Right cardiac atrium (tissue), 5 donors: ENCODE results near the gene MYMK. TPM values are rescaled to one million over a fixed set of nuclear protein-coding genes. Genes with fewer than 3 reads are reported as not detected.
A peak's percentile ranks its signal among the peaks of the same experiment; 100 is the strongest.

Experiments
- ATAC-seq, 2 donors: fragments of 200-7000 bp; cut with Tn5 transposase; one replicate each; pipeline versions ENCODE4 v1.8.0 to v1.9.1; 2020; ENCODE audit warnings: moderate library complexity in 2 of 2, mild to moderate bottlenecking in 1 of 2
- DNase-seq, 3 donors: peaks; one replicate each; pipeline ENCODE4 v3.0.0-alpha.2; 2020
- H3K27ac ChIP-seq: one replicate; pipeline ENCODE4 v1.5.1; 2013; ENCODE audit warnings: mild to moderate bottlenecking, low read length, control low read depth, moderate library complexity
- H3K27me3 ChIP-seq: one replicate; pipeline ENCODE4 v1.6.1; 2013; ENCODE audit not compliant: control insufficient read depth, insufficient read depth
- H3K4me1 ChIP-seq: one replicate; pipeline ENCODE4 v1.6.1; 2013; ENCODE audit warnings: low read length; ENCODE audit not compliant: control insufficient read depth, insufficient read depth
- H3K4me3 ChIP-seq: one replicate; pipeline ENCODE4 v1.5.1; 2013; ENCODE audit warnings: low read length, control low read depth
- H3K9me3 ChIP-seq: one replicate; pipeline ENCODE4 v1.6.1; 2013; ENCODE audit warnings: low read length; ENCODE audit not compliant: control insufficient read depth
- WGBS: extraction: QIAGEN DNeasy Blood & Tissue Kit; methylation state at CpG from one replicate; pipeline ENCODE4 v1.1.7; 2013; 5-methylcytosine and 5-hydroxymethylcytosine counted together
- intact Hi-C, 4 donors: fragments of 100-400 bp; cut with DNase I; formaldehyde crosslinking; loops; one replicate each; pipeline versions ENCODE4 v1.11.0 to v1.14.0; 2022 to 2023
- polyA plus RNA-seq: library from polyadenylated mRNA; stranded (reverse); fragments of 200-250 nt; gene quantifications from one replicate; pipeline ENCODE4 v1.2.3, GENCODE V29; 2013
- total RNA-seq, 4 donors: library from RNA; stranded (reverse); fragmentation: NEBNext Ultra II Directional; extraction: Animal tissue kit (Norgen Biotek cat#: 25700); gene quantifications; one replicate each; pipeline ENCODE4 v1.2.1, GENCODE V29; 2021
- donor health status: healthy with polysubstance abuse.
- donor health status: DM: no; HTN: yes; CAD: no.
- donor health status: DM: no; HTN: no; CAD: no.
- donor health status: DM: no; HTN: yes; CAD: no; lungs with severe emphysema.
- donor health status: DM: yes; HTN: yes; CAD: no.

MYMK gene
- total and polyA plus RNA-seq, 5 donors, result not detected

GRCh38 chr9:133557581-133557980 lies 32.8 kb upstream of the MYMK start:
- Histone ChIP-seq H3K4me1 (peaks cover 14% of the 10 kb centered on the region), H3K27me3 (no peaks in the 10 kb centered on the region), H3K9me3 (no peaks in the 10 kb centered on the region), H3K4me3 (no peak overlapping the region), H3K27ac (peak overlapping the region; percentile 0)
- DNase-seq (peak in 1 of 3 donors; percentile 60), ATAC-seq (no peak)
- intact Hi-C loops, result no loop called here
- 75% methylated on average over 9 of the region's 9 CpGs for WGBS

GRCh38 chr9:133556354-133556753 lies 31.6 kb upstream of the MYMK start:
- no peaks in the 10 kb centered on the region for H3K27me3 ChIP-seq
- no peak overlapping the region for H3K27ac ChIP-seq
- H3K4me1 ChIP-seq, result peaks cover 14% of the 10 kb centered on the region
- intact Hi-C loops, result no loop called here
- no peak overlapping the region for H3K4me3 ChIP-seq
- 85% methylated on average over 5 of the region's 5 CpGs for WGBS
- H3K9me3 ChIP-seq, result no peaks in the 10 kb centered on the region
- ATAC-seq, result no peak
- no peak for DNase-seq

- DNase-seq (no peak), ATAC-seq (no peak)
- Histone ChIP-seq H3K27me3 (no peaks in the 10 kb centered on the region), H3K4me1 (peaks cover 8% of the 10 kb centered on the region), H3K27ac (no peak overlapping the region), H3K9me3 (no peaks in the 10 kb centered on the region), H3K4me3 (no peak overlapping the region)
- 85% methylated on average over 8 of the region's 8 CpGs for WGBS
- intact Hi-C loops, result no loop called here
Measured at GRCh38 chr9:133554729-133555128, 30.0 kb upstream of the MYMK start.

GRCh38 chr9:133553973-133554713 lies 29.4 kb upstream of the MYMK start:
- no peaks in the 10 kb centered on the region for H3K9me3 ChIP-seq
- no peak overlapping the region for H3K27ac ChIP-seq
- H3K4me3 ChIP-seq, result no peak overlapping the region
- peaks cover 6% of the 10 kb centered on the region for H3K4me1 ChIP-seq
- no peaks in the 10 kb centered on the region for H3K27me3 ChIP-seq
- WGBS, result 88% methylated on average over 31 of the region's 31 CpGs
- ATAC-seq (no peak), DNase-seq (no peak)
- intact Hi-C loops, result no loop called here

GRCh38 chr9:133553123-133553522 lies 28.4 kb upstream of the MYMK start:
- intact Hi-C loops, result no loop called here
- no peak for DNase-seq
- WGBS, result 93% methylated on average over 10 of the region's 10 CpGs

GRCh38 chr9:133552236-133552635 lies 27.5 kb upstream of the MYMK start:
- DNase-seq (no peak), ATAC-seq (no peak)
- Histone ChIP-seq H3K9me3 (no peaks in the 10 kb centered on the region), H3K27me3 (no peaks in the 10 kb centered on the region), H3K4me1 (no peaks in the 10 kb centered on the region), H3K4me3 (no peak overlapping the region), H3K27ac (no peak overlapping the region)
- intact Hi-C loops, result no loop called here
- 93% methylated on average over 8 of the region's 8 CpGs for whole genome bisulfite sequencing

More at GRCh38 chr9:133553123-133553522, 28.4 kb upstream of the MYMK start:
- ATAC-seq, result no peak
- Histone ChIP-seq H3K27me3 (no peaks in the 10 kb centered on the region), H3K4me1 (no peaks in the 10 kb centered on the region), H3K4me3 (no peak overlapping the region), H3K27ac (no peak overlapping the region), H3K9me3 (no peaks in the 10 kb centered on the region)

GRCh38 chr9:133551446-133551845 lies 26.7 kb upstream of the MYMK start:
- Histone ChIP-seq H3K27ac (no peak overlapping the region), H3K9me3 (no peaks in the 10 kb centered on the region), H3K4me1 (peaks cover 5% of the 10 kb centered on the region), H3K4me3 (no peak overlapping the region), H3K27me3 (no peaks in the 10 kb centered on the region)
- ATAC-seq (no peak), DNase-seq (no peak)
- intact Hi-C loops, result no loop called here
- 86% methylated on average over 7 of the region's 7 CpGs for WGBS

- Histone ChIP-seq H3K4me3 (no peak overlapping the region), H3K4me1 (peaks cover 10% of the 10 kb centered on the region), H3K9me3 (no peaks in the 10 kb centered on the region), H3K27ac (no peak overlapping the region), H3K27me3 (no peaks in the 10 kb centered on the region)
- intact Hi-C loops, result no loop called here
- ATAC-seq (no peak), DNase-seq (peak in 1 of 3 donors; percentile 49)
- WGBS, result 87% methylated on average over 15 of the region's 15 CpGs
Measured at GRCh38 chr9:133547116-133547515, 22.4 kb upstream of the MYMK start.

GRCh38 chr9:133546287-133546680 lies 21.5 kb upstream of the MYMK start:
- DNase-seq (peak in 1 of 3 donors; percentile 59), ATAC-seq (peak; percentile 1 to 4)
- no peak overlapping the region for H3K4me3 ChIP-seq
- H3K27me3 ChIP-seq, result no peaks in the 10 kb centered on the region
- peaks cover 10% of the 10 kb centered on the region for H3K4me1 ChIP-seq
- intact Hi-C loops, result no loop called here
- H3K27ac ChIP-seq, result no peak overlapping the region
- WGBS, result 56% methylated on average over 8 of the region's 8 CpGs
- no peaks in the 10 kb centered on the region for H3K9me3 ChIP-seq

GRCh38 chr9:133545494-133546286 lies 20.9 kb upstream of the MYMK start:
- ATAC-seq (peak; percentile 53 to 62), DNase-seq (peak in 2 of 3 donors; percentile 83 to 85)
- peak overlapping the region; percentile 51 for H3K27ac ChIP-seq
- no peaks in the 10 kb centered on the region for H3K27me3 ChIP-seq
- peaks cover 10% of the 10 kb centered on the region for H3K4me1 ChIP-seq
- no peak overlapping the region for H3K4me3 ChIP-seq
- no peaks in the 10 kb centered on the region for H3K9me3 ChIP-seq
- WGBS, result 38% methylated on average over 25 of the region's 25 CpGs
- intact Hi-C loops, result no loop called here

GRCh38 chr9:133543772-133544467 lies 19.2 kb upstream of the MYMK start:
- Histone ChIP-seq H3K27me3 (no peaks in the 10 kb centered on the region), H3K27ac (no peak overlapping the region), H3K4me1 (peaks cover 10% of the 10 kb centered on the region), H3K4me3 (no peak overlapping the region), H3K9me3 (no peaks in the 10 kb centered on the region)
- ATAC-seq (no peak), DNase-seq (peak in 1 of 3 donors; percentile 59)
- intact Hi-C loops, result no loop called here
- 79% methylated on average over 16 of the region's 16 CpGs for WGBS
